HepG2 (cell line): Measurements from ENCODE around the gene NAB2. TPM values are rescaled to one million over a fixed set of nuclear protein-coding genes. Genes with fewer than 3 reads are reported as not detected.
A peak's percentile ranks its signal among the peaks of the same experiment; 100 is the strongest.

ENCODE experiments used
- ATAC-seq: fragments of 200-7000 bp; cut with Tn5 transposase; 3 replicates; pipeline ENCODE4 v1.9.1; 2020; ENCODE audit warnings: mild to moderate bottlenecking, moderate library complexity
- BruUV-seq: library from RNA; stranded (reverse); fragments of 400-500 nt; replicated peaks from 2 replicates; lab custom pipeline; 2021; lab: Mats Ljungman, UMichigan
- CTCF ChIA-PET: fragments of 300-600 bp; formaldehyde crosslinking; extraction: SDS; loops from one replicate; lab custom pipeline; 2021; ENCODE audit warnings: low total read pairs, inconsistent platforms, low intra/inter-chr PET ratio; lab: Yijun Ruan, JAX
- POLR2A ChIA-PET: fragments of 350-600 bp; sonication (Branson Sonifier 250); formaldehyde crosslinking; loops from one replicate; lab custom pipeline; 2020; ENCODE audit warnings: antibody characterized with exemption, inconsistent platforms; lab: Yijun Ruan, JAX
- DNase-seq: peaks from one replicate; pipeline ENCODE4 v3.0.0-alpha.2; 2015; ENCODE audit warnings: low spot score
- FAIRE-seq: peaks from 3 replicates; lab custom pipeline; 2011; peaks lifted over from hg19 to GRCh38; lab: Jason Lieb, UNC
- H2AFZ ChIP-seq: one replicate; pipeline ENCODE4 v1.6.1; 2011; ENCODE audit warnings: low read length, inconsistent platforms
- H3K27ac ChIP-seq: fragments of 300-600 bp; 3 replicates; pipeline ENCODE4 v1.8.0; 2011; ENCODE audit warnings: mixed run types, mild to moderate bottlenecking, mixed read lengths, low read length, inconsistent platforms; ENCODE audit not compliant: insufficient read depth; ENCODE audit errors: extremely low read length
- H3K27me3 ChIP-seq, 2 experiments: fragments of 200-600 bp in 1 of 2; 2 replicates in 1 of 2; 3 replicates in 1 of 2; pipeline versions ENCODE4 v1.6.0 to v1.8.0; 2011; ENCODE audit warnings: low read length in 2 of 2, mild to moderate bottlenecking in 2 of 2, moderate library complexity in 2 of 2, inconsistent platforms in 1 of 2; ENCODE audit not compliant: insufficient read depth in 2 of 2, control insufficient read depth in 1 of 2
- H3K36me3 ChIP-seq, 2 experiments: fragments of 200-600 bp in 1 of 2; replicated peaks in 1 of 2; 2 replicates in 1 of 2; 3 replicates in 1 of 2; pipeline versions ENCODE4 v1.5.1 to v1.8.0; 2011; ENCODE audit warnings: low read length in 2 of 2, inconsistent platforms in 1 of 2; ENCODE audit not compliant: insufficient read depth in 2 of 2, control insufficient read depth in 1 of 2
- H3K4me1 ChIP-seq: 2 replicates; pipeline ENCODE4 v1.5.1; 2012; ENCODE audit warnings: low read length, inconsistent platforms; ENCODE audit not compliant: insufficient read depth
- H3K4me2 ChIP-seq: 2 replicates; pipeline ENCODE4 v1.6.0; 2011; ENCODE audit warnings: low read depth, low read length, inconsistent platforms
- H3K4me3 ChIP-seq, 3 experiments: fragments of 200-600 bp in 1 of 3; sonication (generic), shearing (Covaris generic) in 1 of 3; replicated peaks in 1 of 3; 2 replicates each; pipeline ENCODE4 v1.5.1; 2011 to 2016; ENCODE audit warnings: low read length in 3 of 3, inconsistent platforms in 2 of 3, low read depth in 2 of 3, mild to moderate bottlenecking in 2 of 3, control low read depth in 1 of 3, mixed read lengths in 1 of 3; ENCODE audit not compliant: insufficient read depth in 1 of 3
- H3K79me2 ChIP-seq: one replicate; pipeline ENCODE4 v1.6.1; 2011; ENCODE audit warnings: low read length, inconsistent platforms; ENCODE audit not compliant: insufficient read depth
- H3K9ac ChIP-seq: 2 replicates; pipeline ENCODE4 v1.6.0; 2011; ENCODE audit warnings: mild to moderate bottlenecking, low read depth, low read length, inconsistent platforms; ENCODE audit not compliant: insufficient read depth
- H3K9me3 ChIP-seq: 2 replicates; pipeline ENCODE4 v1.5.1; 2012; ENCODE audit warnings: mild to moderate bottlenecking, low read length
- H4K20me1 ChIP-seq: 2 replicates; pipeline ENCODE4 v1.6.0; 2011; ENCODE audit warnings: inconsistent platforms, mild to moderate bottlenecking, low read length, moderate library complexity; ENCODE audit not compliant: insufficient read depth
- FOXP4 ChIP-seq: sonication (generic); formaldehyde crosslinking; IDR thresholded peaks from 2 replicates; pipeline ENCODE4 v1.4.0; 2020; ENCODE audit warnings: missing genetic modification reagents
- HNF4A ChIP-seq: sonication (generic); formaldehyde crosslinking; IDR thresholded peaks from 2 replicates; pipeline ENCODE4 v1.4.0; 2020; ENCODE audit warnings: missing genetic modification reagents
- JARID2 ChIP-seq: sonication (generic); formaldehyde crosslinking; IDR thresholded peaks from 2 replicates; pipeline ENCODE4 v1.8.1; 2023; ENCODE audit warnings: missing genetic modification reagents, inconsistent platforms; ENCODE audit not compliant: insufficient replicate concordance
- MXI1 ChIP-seq: IDR thresholded peaks from 3 replicates; pipeline ENCODE4 v1.6.1; 2012; ENCODE audit warnings: low read depth, low read length, inconsistent platforms, borderline replicate concordance
- PATZ1 ChIP-seq: sonication (generic); formaldehyde crosslinking; IDR thresholded peaks from 2 replicates; pipeline ENCODE4 v1.4.0; 2020; ENCODE audit warnings: missing genetic modification reagents
- RARG ChIP-seq: sonication (generic); formaldehyde crosslinking; IDR thresholded peaks from 2 replicates; pipeline ENCODE4 v1.4.0; 2020; ENCODE audit warnings: low read depth, mild to moderate bottlenecking, missing genetic modification reagents
- TFDP1 ChIP-seq: IDR thresholded peaks from 2 replicates; pipeline ENCODE4 v1.6.1; 2016; ENCODE audit warnings: missing compliant biosample characterization, missing genetic modification reagents, borderline replicate concordance
- ZFP91 ChIP-seq: sonication (generic); formaldehyde crosslinking; IDR thresholded peaks from 2 replicates; pipeline ENCODE4 v1.9.0; 2022; ENCODE audit warnings: missing genetic modification reagents, mild to moderate bottlenecking, borderline replicate concordance
- ZNF687 ChIP-seq: sonication (generic); formaldehyde crosslinking; IDR thresholded peaks from 2 replicates; pipeline ENCODE4 v1.5.1; 2020; ENCODE audit warnings: mild to moderate bottlenecking, missing genetic modification reagents, moderate library complexity
- WGBS: methylation state at CpG from one replicate; pipeline ENCODE4 v1.1.6; 2017; ENCODE audit warnings: low lambda C conversion rate; 5-methylcytosine and 5-hydroxymethylcytosine counted together
- in situ Hi-C: cut with HindIII; loops from 2 replicates; pipeline ENCODE4 v1.10.0; 2017; ENCODE audit warnings: low pct_unique_long_range_greater_than_20kb; ENCODE audit not compliant: extremely low pct_ligation_motif_present
- intact Hi-C: fragments of 100-400 bp; cut with micrococcal nuclease; formaldehyde crosslinking; loops from one replicate; pipeline ENCODE4 v1.10.0; 2022; ENCODE audit not compliant: unreplicated experiment
- polyA plus RNA-seq, 8 experiments: library from polyadenylated mRNA; depleted of rRNA in 3 of 8; stranded (reverse) in 7 of 8; unstranded in 1 of 8; fragments of >200 nt; fragmentation: Illumina TruSeq in 4 of 8; extraction: Trizol in 4 of 8; gene quantifications; 2 replicates each; pipeline versions ENCODE4 v1.2.1 to v1.2.3, GENCODE V29; 2011 to 2016; ENCODE audit warnings: low read depth in 4 of 8, missing spikeins in 1 of 8, mixed read lengths in 1 of 8; ENCODE audit not compliant: insufficient read depth in 1 of 8
- total RNA-seq, 5 experiments: library from RNA; depleted of rRNA; stranded (reverse); fragments of >200 nt; fragmentation: Illumina TruSeq; extraction: Trizol; gene quantifications; 2 replicates each; pipeline ENCODE4 v1.2.3, GENCODE V29; 2016; ENCODE audit warnings: low read depth in 1 of 5

Gene NAB2
- total and polyA plus RNA-seq, 2 of the 13 experiments (the other 11 are each of a cell fraction or from before 2014, with no cell fraction given), result 11.7 to 12.9 TPM

- Histone ChIP-seq H3K27me3 (no peaks in the 10 kb centered on the region), H3K9me3 (no peaks in the 10 kb centered on the region), H3K36me3 (peaks cover 10 to 21% of the 10 kb centered on the region in 2 experiments; a peak in 4 of 5 replicates), H3K9ac (no peak overlapping the region), H3K4me1 (peaks cover 100% of the 10 kb centered on the region), H3K27ac (peak overlapping the region; percentile 42), H4K20me1 (peaks cover 31% of the 10 kb centered on the region), H3K4me3 (no peak overlapping the region), H3K79me2 (peaks cover 65% of the 10 kb centered on the region), H3K4me2 (no peak overlapping the region; the same call in 1 of the 2 replicates), H2AFZ (no peak overlapping the region)
- ATAC-seq (no peak), DNase-seq (no peak), FAIRE-seq (no peak)
- intact Hi-C loops (no loop called here), in situ Hi-C loops (loop anchor here (5.0 kb wide), 1 partner anchor 42 kb away; no protein-coding TSS in a partner anchor)
- CTCF ChIA-PET, result no interaction called here
- no TSS peak for BruUV-seq
- POLR2A ChIA-PET, result interaction anchor here (5.2 to 16.0 kb wide), 2 partner anchors 15 to 23 kb away, joined by 19 to 827 read pairs; partner anchors contain the start of genes LRP1-AS and STAT6
- WGBS, result 40% methylated on average over 6 of the region's 9 CpGs
- peak; percentile 28; the same call in 1 of the 2 replicates for TF ChIP-seq ZNF687 (CRISPR knock-in tag)
- TF ChIP-seq FOXP4 (CRISPR knock-in tag), result peak; percentile 11; the same call in 1 of the 2 replicates
- TF ChIP-seq HNF4A (CRISPR knock-in tag), result 0 out of 2 replicates have a peak, but pooled peaks have one; percentile 22
- no peak for TF ChIP-seq TFDP1 (CRISPR knock-in tag)
- no peak for TF ChIP-seq JARID2 (CRISPR knock-in tag)
- no peak for TF ChIP-seq RARG
- TF ChIP-seq PATZ1 (CRISPR knock-in tag), result 0 out of 2 replicates have a peak, but pooled peaks have one; percentile 15
- no peak for TF ChIP-seq MXI1
- no peak for TF ChIP-seq ZFP91 (CRISPR knock-in tag)
Observed at GRCh38 chr12:57134949-57135348, 46.0 kb downstream of the NAB2 start.
